Thyroid gland (tissue), 4 donors: ENCODE results near the gene MX2.

Source experiments
- POLR2A ChIP-seq, 2 donors: fragments of 450-650 bp; IDR thresholded peaks; one replicate each; pipeline ENCODE4 v1.6.1; 2017; ENCODE audit warnings: antibody characterized with exemption in 2 of 2, mild to moderate bottlenecking in 2 of 2, moderate library complexity in 1 of 2
- TF ChIP-seq, protein P1 (sequence below), 6 experiments: fragments of 200-600 bp in 3 of 6; fragments of 450-650 bp in 3 of 6; sonication (generic) in 3 of 6; IDR thresholded peaks; one replicate each; pipeline ENCODE4 v1.5.1; 2016 to 2019; ENCODE audit warnings: antibody characterized with exemption in 6 of 6, mild to moderate bottlenecking in 2 of 6, inconsistent platforms in 1 of 6, moderate library complexity in 1 of 6

DNA sequence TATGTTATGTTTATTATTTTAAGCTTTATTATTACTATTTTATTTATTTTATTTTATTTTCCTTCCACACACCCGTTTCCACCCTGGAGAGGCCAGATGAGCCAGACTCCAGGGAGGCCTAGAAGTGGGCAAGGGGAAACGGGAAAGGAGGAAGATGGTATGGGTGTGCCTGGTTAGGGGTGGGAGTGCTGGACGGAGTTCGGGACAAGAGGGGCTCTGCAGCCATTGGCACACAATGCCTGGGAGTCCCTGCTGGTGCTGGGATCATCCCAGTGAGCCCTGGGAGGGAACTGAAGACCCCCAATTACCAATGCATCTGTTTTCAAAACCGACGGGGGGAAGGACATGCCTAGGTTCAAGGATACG is 63.7 kb downstream of the MX2 start:
- TF ChIP-seq, protein P1, sequence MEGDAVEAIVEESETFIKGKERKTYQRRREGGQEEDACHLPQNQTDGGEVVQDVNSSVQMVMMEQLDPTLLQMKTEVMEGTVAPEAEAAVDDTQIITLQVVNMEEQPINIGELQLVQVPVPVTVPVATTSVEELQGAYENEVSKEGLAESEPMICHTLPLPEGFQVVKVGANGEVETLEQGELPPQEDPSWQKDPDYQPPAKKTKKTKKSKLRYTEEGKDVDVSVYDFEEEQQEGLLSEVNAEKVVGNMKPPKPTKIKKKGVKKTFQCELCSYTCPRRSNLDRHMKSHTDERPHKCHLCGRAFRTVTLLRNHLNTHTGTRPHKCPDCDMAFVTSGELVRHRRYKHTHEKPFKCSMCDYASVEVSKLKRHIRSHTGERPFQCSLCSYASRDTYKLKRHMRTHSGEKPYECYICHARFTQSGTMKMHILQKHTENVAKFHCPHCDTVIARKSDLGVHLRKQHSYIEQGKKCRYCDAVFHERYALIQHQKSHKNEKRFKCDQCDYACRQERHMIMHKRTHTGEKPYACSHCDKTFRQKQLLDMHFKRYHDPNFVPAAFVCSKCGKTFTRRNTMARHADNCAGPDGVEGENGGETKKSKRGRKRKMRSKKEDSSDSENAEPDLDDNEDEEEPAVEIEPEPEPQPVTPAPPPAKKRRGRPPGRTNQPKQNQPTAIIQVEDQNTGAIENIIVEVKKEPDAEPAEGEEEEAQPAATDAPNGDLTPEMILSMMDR (IDR thresholded peaks at IDR 0.05) = no peak
- no peak for TF ChIP-seq POLR2A (IDR thresholded peaks at IDR 0.05)
